ENCODE data around the gene CDRT4.

- TF ChIP-seq CTCF (IDR thresholded peaks at IDR 0.05) = no peak
- no peak for TF ChIP-seq POLR2A (IDR thresholded peaks at IDR 0.05)
These were observed 78.9 kb downstream of the CDRT4 start for GRCh38 chr17:15388356-15389041.

Measured in thyroid gland (tissue), 4 donors.